ENCODE results near the gene TADA2B. TPM values are rescaled to one million over a fixed set of nuclear protein-coding genes. Genes with fewer than 3 reads are reported as not detected.
A peak's percentile ranks its signal among the peaks of the same experiment; 100 is the strongest.
"Not testable (repeated sequence)": the region's sequence is repeated elsewhere in the genome, so short reads cannot be mapped to it uniquely, and the experiment has no call there.

The TADA2B gene
- total RNA-seq, 1 donor from 2014 or later, result 12.9 TPM

- Mint-ChIP-seq H3K27ac (no peak overlapping the region), H3K4me1 (ENCODE audit: low read depth) (peaks cover 2% of the 10 kb centered on the region), H3K9me3 (peaks cover 4% of the 10 kb centered on the region), H3K27me3 (ENCODE audit: low read depth) (peaks cover 35% of the 10 kb centered on the region), H3K4me3 (ENCODE audit: low read depth) (no peak overlapping the region), H3K36me3 (ENCODE audit: low read depth) (no peaks in the 10 kb centered on the region)
- intact Hi-C loops (cut with micrococcal nuclease), result no loop called here
- DNase-seq (ENCODE audit: low spot score), result no peak
These were observed 40.7 kb downstream of the TADA2B start for GRCh38 chr4:7083597-7084563.

- H3K36me3 Mint-ChIP-seq (ENCODE audit: low read depth); DNase-seq (ENCODE audit: low spot score); H3K27ac Mint-ChIP-seq; H3K9me3 Mint-ChIP-seq; H3K4me1 Mint-ChIP-seq (ENCODE audit: low read depth); H3K4me3 Mint-ChIP-seq (ENCODE audit: low read depth); intact Hi-C loops (cut with micrococcal nuclease): not testable (repeated sequence)
- peaks cover 35% of the 10 kb centered on the region for H3K27me3 Mint-ChIP-seq (ENCODE audit: low read depth)
These were observed 41.4 kb downstream of the TADA2B start for GRCh38 chr4:7084564-7084961.

- intact Hi-C loops (cut with micrococcal nuclease), result no loop called here
- no peaks in the 10 kb centered on the region for H3K36me3 Mint-ChIP-seq (ENCODE audit: low read depth)
- DNase-seq (ENCODE audit: low spot score), result no peak
- H3K27me3 Mint-ChIP-seq (ENCODE audit: low read depth), result peaks cover 32% of the 10 kb centered on the region
- peaks cover 2% of the 10 kb centered on the region for H3K4me1 Mint-ChIP-seq (ENCODE audit: low read depth)
- no peak overlapping the region for H3K4me3 Mint-ChIP-seq (ENCODE audit: low read depth)
- peaks cover 4% of the 10 kb centered on the region for H3K9me3 Mint-ChIP-seq
- H3K27ac Mint-ChIP-seq, result no peak overlapping the region
These were observed 43.2 kb downstream of the TADA2B start for GRCh38 chr4:7086384-7086783.

- peaks cover 4% of the 10 kb centered on the region for H3K9me3 Mint-ChIP-seq
- DNase-seq (ENCODE audit: low spot score), result no peak
- intact Hi-C loops (cut with micrococcal nuclease), result no loop called here
- H3K36me3 Mint-ChIP-seq (ENCODE audit: low read depth), result no peaks in the 10 kb centered on the region
- H3K4me3 Mint-ChIP-seq (ENCODE audit: low read depth), result no peak overlapping the region
- no peak overlapping the region for H3K27ac Mint-ChIP-seq
- H3K27me3 Mint-ChIP-seq (ENCODE audit: low read depth), result peaks cover 32% of the 10 kb centered on the region
- H3K4me1 Mint-ChIP-seq (ENCODE audit: low read depth), result peaks cover 2% of the 10 kb centered on the region
These were observed 43.9 kb downstream of the TADA2B start for GRCh38 chr4:7087036-7087435.

- Mint-ChIP-seq H3K36me3 (ENCODE audit: low read depth) (no peaks in the 10 kb centered on the region), H3K27me3 (ENCODE audit: low read depth) (peaks cover 25% of the 10 kb centered on the region), H3K9me3 (peaks cover 4% of the 10 kb centered on the region), H3K4me3 (ENCODE audit: low read depth) (no peak overlapping the region), H3K27ac (no peak overlapping the region), H3K4me1 (ENCODE audit: low read depth) (peaks cover under 1% of the 10 kb centered on the region)
- no peak for DNase-seq (ENCODE audit: low spot score)
- intact Hi-C loops (cut with micrococcal nuclease), result no loop called here
These were observed 46.2 kb downstream of the TADA2B start for GRCh38 chr4:7089213-7089986.

GRCh38 chr4:7092026-7092425, 48.9 kb downstream of the TADA2B start:
- no peak overlapping the region for H3K27ac Mint-ChIP-seq

GRCh38 chr4:7094916-7095315, 51.7 kb downstream of the TADA2B start:
- Mint-ChIP-seq H3K27me3 (ENCODE audit: low read depth) (peaks cover 18% of the 10 kb centered on the region), H3K36me3 (ENCODE audit: low read depth) (no peaks in the 10 kb centered on the region), H3K9me3 (no peaks in the 10 kb centered on the region), H3K4me3 (ENCODE audit: low read depth) (no peak overlapping the region), H3K27ac (no peak overlapping the region), H3K4me1 (ENCODE audit: low read depth) (no peaks in the 10 kb centered on the region)
- intact Hi-C loops (cut with micrococcal nuclease), result no loop called here
- no peak for DNase-seq (ENCODE audit: low spot score)

More at GRCh38 chr4:7092026-7092425, 48.9 kb downstream of the TADA2B start:
- DNase-seq (ENCODE audit: low spot score), result no peak
- Mint-ChIP-seq H3K9me3 (no peaks in the 10 kb centered on the region), H3K4me3 (ENCODE audit: low read depth) (no peak overlapping the region), H3K36me3 (ENCODE audit: low read depth) (no peaks in the 10 kb centered on the region), H3K27me3 (ENCODE audit: low read depth) (peaks cover 23% of the 10 kb centered on the region), H3K4me1 (ENCODE audit: low read depth) (no peaks in the 10 kb centered on the region)
- intact Hi-C loops (cut with micrococcal nuclease), result no loop called here

GRCh38 chr4:7095611-7096155, 52.5 kb downstream of the TADA2B start:
- no peak overlapping the region for H3K27ac Mint-ChIP-seq
- no peaks in the 10 kb centered on the region for H3K9me3 Mint-ChIP-seq
- no peaks in the 10 kb centered on the region for H3K4me1 Mint-ChIP-seq (ENCODE audit: low read depth)
- DNase-seq (ENCODE audit: low spot score), result no peak
- peaks cover 18% of the 10 kb centered on the region for H3K27me3 Mint-ChIP-seq (ENCODE audit: low read depth)
- H3K4me3 Mint-ChIP-seq (ENCODE audit: low read depth), result no peak overlapping the region
- intact Hi-C loops (cut with micrococcal nuclease), result no loop called here
- H3K36me3 Mint-ChIP-seq (ENCODE audit: low read depth), result no peaks in the 10 kb centered on the region

- no peak overlapping the region for H3K4me3 Mint-ChIP-seq (ENCODE audit: low read depth)
- intact Hi-C loops (cut with micrococcal nuclease), result no loop called here
- no peaks in the 10 kb centered on the region for H3K36me3 Mint-ChIP-seq (ENCODE audit: low read depth)
- no peak overlapping the region for H3K27ac Mint-ChIP-seq
- H3K27me3 Mint-ChIP-seq (ENCODE audit: low read depth), result peaks cover 15% of the 10 kb centered on the region
- no peaks in the 10 kb centered on the region for H3K4me1 Mint-ChIP-seq (ENCODE audit: low read depth)
- DNase-seq (ENCODE audit: low spot score), result no peak
- no peaks in the 10 kb centered on the region for H3K9me3 Mint-ChIP-seq
These were observed 53.1 kb downstream of the TADA2B start for GRCh38 chr4:7096236-7096635.

GRCh38 chr4:7101692-7102515, 58.7 kb downstream of the TADA2B start:
- peaks cover 9% of the 10 kb centered on the region for H3K4me1 Mint-ChIP-seq (ENCODE audit: low read depth)
- no peaks in the 10 kb centered on the region for H3K9me3 Mint-ChIP-seq
- DNase-seq (ENCODE audit: low spot score), result peak; percentile 48
- no peak overlapping the region for H3K27ac Mint-ChIP-seq
- H3K4me3 Mint-ChIP-seq (ENCODE audit: low read depth), result peak overlapping the region; percentile 94
- intact Hi-C loops (cut with micrococcal nuclease), result loop anchor here (2.0 to 10.0 kb wide), 3 partner anchors 33 to 837 kb away; partner anchors contain the start of genes GRPEL1, TADA2B and WFS1
- peaks cover 20% of the 10 kb centered on the region for H3K27me3 Mint-ChIP-seq (ENCODE audit: low read depth)
- H3K36me3 Mint-ChIP-seq (ENCODE audit: low read depth), result no peaks in the 10 kb centered on the region

- not testable (repeated sequence) for DNase-seq (ENCODE audit: low spot score); H3K36me3 Mint-ChIP-seq (ENCODE audit: low read depth); H3K9me3 Mint-ChIP-seq; H3K27ac Mint-ChIP-seq; H3K4me1 Mint-ChIP-seq (ENCODE audit: low read depth)
- intact Hi-C loops (cut with micrococcal nuclease), result loop anchor here (2.0 to 10.0 kb wide), 3 partner anchors 34 to 838 kb away; partner anchors contain the start of genes GRPEL1, TADA2B and WFS1
- peak overlapping the region; percentile 94 for H3K4me3 Mint-ChIP-seq (ENCODE audit: low read depth)
- H3K27me3 Mint-ChIP-seq (ENCODE audit: low read depth), result peaks cover 19% of the 10 kb centered on the region
These were observed 59.3 kb downstream of the TADA2B start for GRCh38 chr4:7102516-7102909.
